ENCODE measurements around the gene PRTG.

DNA sequence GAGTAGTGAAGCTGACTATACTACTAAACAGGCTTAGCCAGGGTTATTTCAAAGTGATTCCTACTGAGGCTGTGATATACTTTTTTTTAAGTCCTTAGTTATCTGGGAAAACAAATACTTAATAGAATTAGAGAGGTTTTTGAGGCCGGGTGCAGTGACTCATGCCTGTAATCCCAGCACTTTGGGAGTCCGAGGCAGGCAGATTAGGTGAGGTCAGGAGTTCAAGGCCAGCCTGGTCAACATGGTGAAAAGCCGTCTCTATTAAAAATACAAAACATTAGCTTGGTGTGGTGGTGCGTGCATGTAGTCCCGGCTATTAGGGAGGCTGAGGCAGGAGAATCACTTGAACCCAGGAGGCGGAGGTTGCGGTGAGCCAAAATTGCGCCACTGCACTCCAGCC, 34.2 kb downstream of the PRTG start:
- TF ChIP-seq POLR2AphosphoS5 (IDR thresholded peaks at IDR 0.05; ENCODE audit: low read depth, low read length) (no peak), SIN3A (IDR thresholded peaks at IDR 0.05; ENCODE audit: borderline replicate concordance, insufficient read depth, low read length) (no peak), TAF1 (IDR thresholded peaks at IDR 0.05; ENCODE audit: borderline replicate concordance, insufficient read depth, low read length) (no peak), FOXP2 (optimal IDR thresholded peaks at IDR 0.05; ENCODE audit: borderline replicate concordance, extremely low read depth, extremely low read length, insufficient read depth) (no peak)
- TF ChIP-seq, protein P1, sequence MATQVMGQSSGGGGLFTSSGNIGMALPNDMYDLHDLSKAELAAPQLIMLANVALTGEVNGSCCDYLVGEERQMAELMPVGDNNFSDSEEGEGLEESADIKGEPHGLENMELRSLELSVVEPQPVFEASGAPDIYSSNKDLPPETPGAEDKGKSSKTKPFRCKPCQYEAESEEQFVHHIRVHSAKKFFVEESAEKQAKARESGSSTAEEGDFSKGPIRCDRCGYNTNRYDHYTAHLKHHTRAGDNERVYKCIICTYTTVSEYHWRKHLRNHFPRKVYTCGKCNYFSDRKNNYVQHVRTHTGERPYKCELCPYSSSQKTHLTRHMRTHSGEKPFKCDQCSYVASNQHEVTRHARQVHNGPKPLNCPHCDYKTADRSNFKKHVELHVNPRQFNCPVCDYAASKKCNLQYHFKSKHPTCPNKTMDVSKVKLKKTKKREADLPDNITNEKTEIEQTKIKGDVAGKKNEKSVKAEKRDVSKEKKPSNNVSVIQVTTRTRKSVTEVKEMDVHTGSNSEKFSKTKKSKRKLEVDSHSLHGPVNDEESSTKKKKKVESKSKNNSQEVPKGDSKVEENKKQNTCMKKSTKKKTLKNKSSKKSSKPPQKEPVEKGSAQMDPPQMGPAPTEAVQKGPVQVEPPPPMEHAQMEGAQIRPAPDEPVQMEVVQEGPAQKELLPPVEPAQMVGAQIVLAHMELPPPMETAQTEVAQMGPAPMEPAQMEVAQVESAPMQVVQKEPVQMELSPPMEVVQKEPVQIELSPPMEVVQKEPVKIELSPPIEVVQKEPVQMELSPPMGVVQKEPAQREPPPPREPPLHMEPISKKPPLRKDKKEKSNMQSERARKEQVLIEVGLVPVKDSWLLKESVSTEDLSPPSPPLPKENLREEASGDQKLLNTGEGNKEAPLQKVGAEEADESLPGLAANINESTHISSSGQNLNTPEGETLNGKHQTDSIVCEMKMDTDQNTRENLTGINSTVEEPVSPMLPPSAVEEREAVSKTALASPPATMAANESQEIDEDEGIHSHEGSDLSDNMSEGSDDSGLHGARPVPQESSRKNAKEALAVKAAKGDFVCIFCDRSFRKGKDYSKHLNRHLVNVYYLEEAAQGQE (IDR thresholded peaks at IDR 0.05; ENCODE audit: insufficient read depth in 1 of 2, low read depth in 2 of 2, low read length in 2 of 2) = no peak
